HepG2 (cell line): ENCODE results near the gene FAM120B. TPM values are rescaled to one million over a fixed set of nuclear protein-coding genes. Genes with fewer than 3 reads are reported as not detected.

Experiments used
- CCAR2 ChIP-seq: fragments of 200-400 bp; formaldehyde crosslinking; optimal IDR thresholded peaks from 2 replicates; pipeline ENCODE3; 2018; ENCODE audit warnings: low read depth, mild to moderate bottlenecking, low read length, moderate library complexity
- CHD2 ChIP-seq: IDR thresholded peaks from 2 replicates; pipeline ENCODE4 v1.6.1; 2011; ENCODE audit warnings: low read depth, low read length, improper control_type of control experiment
- MYC ChIP-seq: sonication (generic); formaldehyde crosslinking; IDR thresholded peaks from 2 replicates; pipeline ENCODE4 v1.9.0; 2021; ENCODE audit warnings: missing genetic modification reagents, borderline replicate concordance
- NFE2L1 ChIP-seq: sonication (generic); formaldehyde crosslinking; IDR thresholded peaks from 2 replicates; pipeline ENCODE4 v1.4.0; 2020; ENCODE audit warnings: missing genetic modification reagents, mild to moderate bottlenecking, borderline replicate concordance
- RAD51 ChIP-seq: fragments of 450-650 bp; IDR thresholded peaks from 2 replicates; pipeline ENCODE4 v1.6.1; 2016; ENCODE audit warnings: borderline replicate concordance
- TBP ChIP-seq: sonication (generic); formaldehyde crosslinking; IDR thresholded peaks from 2 replicates; pipeline ENCODE4 v1.5.0; 2020; ENCODE audit warnings: missing genetic modification reagents
- TEAD2 ChIP-seq: sonication (generic); formaldehyde crosslinking; IDR thresholded peaks from 2 replicates; pipeline ENCODE4 v1.9.0; 2021; ENCODE audit warnings: missing genetic modification reagents
- ZFX ChIP-seq: sonication (generic); formaldehyde crosslinking; IDR thresholded peaks from 2 replicates; pipeline ENCODE4 v1.4.0; 2020; ENCODE audit warnings: mild to moderate bottlenecking, low read depth, missing genetic modification reagents, moderate library complexity
- ZNF10 ChIP-seq: sonication (generic); formaldehyde crosslinking; IDR thresholded peaks from 2 replicates; pipeline ENCODE4 v1.4.0; 2020; ENCODE audit warnings: mild to moderate bottlenecking, low read depth, missing genetic modification reagents, borderline replicate concordance
- ZNF274 ChIP-seq: sonication (generic); formaldehyde crosslinking; IDR thresholded peaks from 2 replicates; pipeline ENCODE4 v1.5.1; 2020; ENCODE audit warnings: mild to moderate bottlenecking, missing genetic modification reagents
- ZNF543 ChIP-seq: sonication (generic); formaldehyde crosslinking; IDR thresholded peaks from 2 replicates; pipeline ENCODE4 v1.4.0; 2020; ENCODE audit warnings: mild to moderate bottlenecking, missing genetic modification reagents
- ZNF564 ChIP-seq: sonication (generic); formaldehyde crosslinking; IDR thresholded peaks from 2 replicates; pipeline ENCODE4 v1.8.1; 2023; ENCODE audit warnings: mild to moderate bottlenecking, missing genetic modification reagents
- polyA plus RNA-seq, 8 experiments: library from polyadenylated mRNA; depleted of rRNA in 3 of 8; stranded (reverse) in 7 of 8; unstranded in 1 of 8; fragments of >200 nt; fragmentation: Illumina TruSeq in 4 of 8; extraction: Trizol in 4 of 8; gene quantifications; 2 replicates each; pipeline versions ENCODE4 v1.2.1 to v1.2.3, GENCODE V29; 2011 to 2016; ENCODE audit warnings: low read depth in 4 of 8, missing spikeins in 1 of 8, mixed read lengths in 1 of 8; ENCODE audit not compliant: insufficient read depth in 1 of 8
- total RNA-seq, 5 experiments: library from RNA; depleted of rRNA; stranded (reverse); fragments of >200 nt; fragmentation: Illumina TruSeq; extraction: Trizol; gene quantifications; 2 replicates each; pipeline ENCODE4 v1.2.3, GENCODE V29; 2016; ENCODE audit warnings: low read depth in 1 of 5
- TF ChIP-seq, protein P1 (sequence below): sonication (generic); formaldehyde crosslinking; IDR thresholded peaks from 2 replicates; pipeline ENCODE4 v1.4.0; 2020; ENCODE audit warnings: missing genetic modification reagents
- TF ChIP-seq, protein P2 (sequence below): IDR thresholded peaks from 2 replicates; pipeline ENCODE4 v1.6.1; 2016; ENCODE audit warnings: missing genetic modification reagents, missing compliant biosample characterization
- TF ChIP-seq, protein P3 (sequence below), 2 experiments: IDR thresholded peaks; 2 replicates each; pipeline ENCODE4 v1.6.1; 2011 to 2012; ENCODE audit warnings: low read length in 2 of 2, borderline replicate concordance in 1 of 2, low read depth in 1 of 2, mild to moderate bottlenecking in 1 of 2, moderate library complexity in 1 of 2
- TF ChIP-seq, protein P4 (sequence below): sonication (generic); formaldehyde crosslinking; IDR thresholded peaks from 2 replicates; pipeline ENCODE4 v1.4.0; 2020; ENCODE audit warnings: mild to moderate bottlenecking, low read depth, missing genetic modification reagents
- TF ChIP-seq, protein P5 (sequence below): sonication (generic); formaldehyde crosslinking; IDR thresholded peaks from 2 replicates; pipeline ENCODE4 v1.4.0; 2020; ENCODE audit warnings: missing genetic modification reagents, borderline replicate concordance

Gene FAM120B
- total and polyA plus RNA-seq, 2 of the 13 experiments (the other 11 are each of a cell fraction or from before 2014, with no cell fraction given) = 9.2 to 10.7 TPM

DNA sequence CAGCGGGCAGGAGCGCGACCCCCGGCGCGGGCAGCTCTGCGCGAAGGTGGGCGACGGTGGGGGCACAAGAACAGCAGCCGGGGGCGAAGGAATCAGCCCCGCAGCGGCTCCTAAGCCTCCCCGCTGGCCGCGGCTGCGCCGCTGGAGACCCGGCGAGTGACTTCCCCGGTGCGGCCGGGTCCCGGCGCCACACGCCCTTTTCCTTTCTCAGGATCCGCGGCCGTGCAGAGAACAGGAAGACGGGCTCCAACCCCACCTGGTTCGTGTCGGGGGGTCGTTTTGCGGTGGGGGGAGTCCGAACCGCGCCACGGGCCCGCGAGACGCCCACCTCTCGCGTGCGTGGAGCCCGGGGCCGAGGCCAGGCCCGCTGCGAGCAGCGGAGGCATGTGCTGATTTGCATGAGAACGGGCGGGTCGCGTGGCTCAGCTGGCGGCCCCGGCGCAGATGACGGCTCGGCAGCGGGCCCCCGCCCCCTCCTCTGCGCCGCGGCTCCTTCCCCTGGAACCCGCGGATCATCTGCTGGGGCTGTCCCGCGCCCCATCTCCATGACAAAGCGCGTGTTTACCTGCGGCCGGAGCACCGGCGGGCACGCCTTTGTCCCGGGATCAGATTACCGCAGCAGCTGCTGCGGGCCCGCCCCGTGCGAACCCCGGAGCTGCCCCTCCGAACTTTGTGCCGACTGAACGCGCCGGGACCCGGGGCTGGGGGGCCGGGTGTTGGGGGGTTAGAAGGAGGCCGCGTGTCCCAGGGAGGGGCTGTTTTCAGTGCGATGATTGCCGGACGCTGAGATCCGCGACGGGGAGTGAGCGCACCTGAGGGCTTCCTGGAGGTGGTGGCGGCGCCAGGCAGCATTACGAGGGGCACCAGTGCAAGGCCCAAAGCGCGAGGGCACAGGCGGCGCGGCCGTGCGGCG is 10.8 kb upstream of the FAM120B start (continued):
- TF ChIP-seq CHD2 (peak; percentile 82), MYC (CRISPR knock-in tag) (no peak), ZFX (peak; percentile 55), ZNF10 (CRISPR knock-in tag) (no peak), ZNF274 (CRISPR knock-in tag) (peak; percentile 30; the same call in 1 of the 2 replicates), TEAD2 (no peak), TBP (no peak), RAD51 (no peak), ZNF543 (CRISPR knock-in tag) (0 out of 2 replicates have a peak, but pooled peaks have one; percentile 47), CCAR2 (no peak), NFE2L1 (CRISPR knock-in tag) (no peak), ZNF564 (CRISPR knock-in tag) (peak; percentile 61; the same call in 1 of the 2 replicates)
- TF ChIP-seq, protein P1, sequence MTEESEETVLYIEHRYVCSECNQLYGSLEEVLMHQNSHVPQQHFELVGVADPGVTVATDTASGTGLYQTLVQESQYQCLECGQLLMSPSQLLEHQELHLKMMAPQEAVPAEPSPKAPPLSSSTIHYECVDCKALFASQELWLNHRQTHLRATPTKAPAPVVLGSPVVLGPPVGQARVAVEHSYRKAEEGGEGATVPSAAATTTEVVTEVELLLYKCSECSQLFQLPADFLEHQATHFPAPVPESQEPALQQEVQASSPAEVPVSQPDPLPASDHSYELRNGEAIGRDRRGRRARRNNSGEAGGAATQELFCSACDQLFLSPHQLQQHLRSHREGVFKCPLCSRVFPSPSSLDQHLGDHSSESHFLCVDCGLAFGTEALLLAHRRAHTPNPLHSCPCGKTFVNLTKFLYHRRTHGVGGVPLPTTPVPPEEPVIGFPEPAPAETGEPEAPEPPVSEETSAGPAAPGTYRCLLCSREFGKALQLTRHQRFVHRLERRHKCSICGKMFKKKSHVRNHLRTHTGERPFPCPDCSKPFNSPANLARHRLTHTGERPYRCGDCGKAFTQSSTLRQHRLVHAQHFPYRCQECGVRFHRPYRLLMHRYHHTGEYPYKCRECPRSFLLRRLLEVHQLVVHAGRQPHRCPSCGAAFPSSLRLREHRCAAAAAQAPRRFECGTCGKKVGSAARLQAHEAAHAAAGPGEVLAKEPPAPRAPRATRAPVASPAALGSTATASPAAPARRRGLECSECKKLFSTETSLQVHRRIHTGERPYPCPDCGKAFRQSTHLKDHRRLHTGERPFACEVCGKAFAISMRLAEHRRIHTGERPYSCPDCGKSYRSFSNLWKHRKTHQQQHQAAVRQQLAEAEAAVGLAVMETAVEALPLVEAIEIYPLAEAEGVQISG = no peak
- TF ChIP-seq, protein P2, sequence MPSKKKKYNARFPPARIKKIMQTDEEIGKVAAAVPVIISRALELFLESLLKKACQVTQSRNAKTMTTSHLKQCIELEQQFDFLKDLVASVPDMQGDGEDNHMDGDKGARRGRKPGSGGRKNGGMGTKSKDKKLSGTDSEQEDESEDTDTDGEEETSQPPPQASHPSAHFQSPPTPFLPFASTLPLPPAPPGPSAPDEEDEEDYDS = no peak
- TF ChIP-seq, protein P3, sequence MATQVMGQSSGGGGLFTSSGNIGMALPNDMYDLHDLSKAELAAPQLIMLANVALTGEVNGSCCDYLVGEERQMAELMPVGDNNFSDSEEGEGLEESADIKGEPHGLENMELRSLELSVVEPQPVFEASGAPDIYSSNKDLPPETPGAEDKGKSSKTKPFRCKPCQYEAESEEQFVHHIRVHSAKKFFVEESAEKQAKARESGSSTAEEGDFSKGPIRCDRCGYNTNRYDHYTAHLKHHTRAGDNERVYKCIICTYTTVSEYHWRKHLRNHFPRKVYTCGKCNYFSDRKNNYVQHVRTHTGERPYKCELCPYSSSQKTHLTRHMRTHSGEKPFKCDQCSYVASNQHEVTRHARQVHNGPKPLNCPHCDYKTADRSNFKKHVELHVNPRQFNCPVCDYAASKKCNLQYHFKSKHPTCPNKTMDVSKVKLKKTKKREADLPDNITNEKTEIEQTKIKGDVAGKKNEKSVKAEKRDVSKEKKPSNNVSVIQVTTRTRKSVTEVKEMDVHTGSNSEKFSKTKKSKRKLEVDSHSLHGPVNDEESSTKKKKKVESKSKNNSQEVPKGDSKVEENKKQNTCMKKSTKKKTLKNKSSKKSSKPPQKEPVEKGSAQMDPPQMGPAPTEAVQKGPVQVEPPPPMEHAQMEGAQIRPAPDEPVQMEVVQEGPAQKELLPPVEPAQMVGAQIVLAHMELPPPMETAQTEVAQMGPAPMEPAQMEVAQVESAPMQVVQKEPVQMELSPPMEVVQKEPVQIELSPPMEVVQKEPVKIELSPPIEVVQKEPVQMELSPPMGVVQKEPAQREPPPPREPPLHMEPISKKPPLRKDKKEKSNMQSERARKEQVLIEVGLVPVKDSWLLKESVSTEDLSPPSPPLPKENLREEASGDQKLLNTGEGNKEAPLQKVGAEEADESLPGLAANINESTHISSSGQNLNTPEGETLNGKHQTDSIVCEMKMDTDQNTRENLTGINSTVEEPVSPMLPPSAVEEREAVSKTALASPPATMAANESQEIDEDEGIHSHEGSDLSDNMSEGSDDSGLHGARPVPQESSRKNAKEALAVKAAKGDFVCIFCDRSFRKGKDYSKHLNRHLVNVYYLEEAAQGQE (IDR thresholded peaks at IDR 0.05; ENCODE audit: borderline replicate concordance in 1 of 2, low read depth in 1 of 2, low read length in 2 of 2) = no peak
- TF ChIP-seq, protein P4, sequence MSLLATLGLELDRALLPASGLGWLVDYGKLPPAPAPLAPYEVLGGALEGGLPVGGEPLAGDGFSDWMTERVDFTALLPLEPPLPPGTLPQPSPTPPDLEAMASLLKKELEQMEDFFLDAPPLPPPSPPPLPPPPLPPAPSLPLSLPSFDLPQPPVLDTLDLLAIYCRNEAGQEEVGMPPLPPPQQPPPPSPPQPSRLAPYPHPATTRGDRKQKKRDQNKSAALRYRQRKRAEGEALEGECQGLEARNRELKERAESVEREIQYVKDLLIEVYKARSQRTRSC (CRISPR knock-in tag) = no peak
- TF ChIP-seq, protein P5, sequence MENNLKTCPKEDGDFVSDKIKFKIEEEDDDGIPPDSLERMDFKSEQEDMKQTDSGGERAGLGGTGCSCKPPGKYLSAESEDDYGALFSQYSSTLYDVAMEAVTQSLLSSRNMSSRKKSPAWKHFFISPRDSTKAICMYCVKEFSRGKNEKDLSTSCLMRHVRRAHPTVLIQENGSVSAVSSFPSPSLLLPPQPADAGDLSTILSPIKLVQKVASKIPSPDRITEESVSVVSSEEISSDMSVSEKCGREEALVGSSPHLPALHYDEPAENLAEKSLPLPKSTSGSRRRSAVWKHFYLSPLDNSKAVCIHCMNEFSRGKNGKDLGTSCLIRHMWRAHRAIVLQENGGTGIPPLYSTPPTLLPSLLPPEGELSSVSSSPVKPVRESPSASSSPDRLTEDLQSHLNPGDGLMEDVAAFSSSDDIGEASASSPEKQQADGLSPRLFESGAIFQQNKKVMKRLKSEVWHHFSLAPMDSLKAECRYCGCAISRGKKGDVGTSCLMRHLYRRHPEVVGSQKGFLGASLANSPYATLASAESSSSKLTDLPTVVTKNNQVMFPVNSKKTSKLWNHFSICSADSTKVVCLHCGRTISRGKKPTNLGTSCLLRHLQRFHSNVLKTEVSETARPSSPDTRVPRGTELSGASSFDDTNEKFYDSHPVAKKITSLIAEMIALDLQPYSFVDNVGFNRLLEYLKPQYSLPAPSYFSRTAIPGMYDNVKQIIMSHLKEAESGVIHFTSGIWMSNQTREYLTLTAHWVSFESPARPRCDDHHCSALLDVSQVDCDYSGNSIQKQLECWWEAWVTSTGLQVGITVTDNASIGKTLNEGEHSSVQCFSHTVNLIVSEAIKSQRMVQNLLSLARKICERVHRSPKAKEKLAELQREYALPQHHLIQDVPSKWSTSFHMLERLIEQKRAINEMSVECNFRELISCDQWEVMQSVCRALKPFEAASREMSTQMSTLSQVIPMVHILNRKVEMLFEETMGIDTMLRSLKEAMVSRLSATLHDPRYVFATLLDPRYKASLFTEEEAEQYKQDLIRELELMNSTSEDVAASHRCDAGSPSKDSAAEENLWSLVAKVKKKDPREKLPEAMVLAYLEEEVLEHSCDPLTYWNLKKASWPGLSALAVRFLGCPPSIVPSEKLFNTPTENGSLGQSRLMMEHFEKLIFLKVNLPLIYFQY (CRISPR knock-in tag) = no peak
